Central memory CD8-positive, alpha-beta T cell (primary cell): ENCODE measurements around the gene COQ2.
"Not testable (repeated sequence)": the region's sequence is repeated elsewhere in the genome, so short reads cannot be mapped to it uniquely, and the experiment has no call there.

Experiments used
- ATAC-seq: fragments of 150-1000 bp; cut with Tn5 transposase; replicated peaks from 2 replicates; pipeline ENCODE4 v1.10.0; 2022; ENCODE audit warnings: mild to moderate bottlenecking, moderate FRiP score, moderate number of reproducible peaks; ENCODE audit not compliant: poor library complexity, severe bottlenecking; ENCODE audit errors: extremely low read depth
- DNase-seq, 2 donors: peaks; one replicate each; pipeline ENCODE4 v3.0.0; 2021; ENCODE audit warnings: low spot score in 2 of 2
- H3K27ac Mint-ChIP-seq: one replicate; pipeline ENCODE4 v1.8.0; 2022; ENCODE audit warnings: low read depth, mild to moderate bottlenecking, moderate library complexity, mixed read lengths
- H3K27me3 Mint-ChIP-seq: one replicate; pipeline ENCODE4 v1.8.0; 2022; ENCODE audit warnings: mixed read lengths
- H3K36me3 Mint-ChIP-seq: one replicate; pipeline ENCODE4 v1.8.0; 2022; ENCODE audit warnings: mild to moderate bottlenecking, moderate library complexity, mixed read lengths; ENCODE audit not compliant: insufficient read depth
- H3K4me1 Mint-ChIP-seq: one replicate; pipeline ENCODE4 v1.8.0; 2022; ENCODE audit warnings: mixed read lengths
- H3K4me3 Mint-ChIP-seq: one replicate; pipeline ENCODE4 v1.8.0; 2022; ENCODE audit warnings: mild to moderate bottlenecking, moderate library complexity, mixed read lengths
- H3K9me3 Mint-ChIP-seq: one replicate; pipeline ENCODE4 v1.8.0; 2022; ENCODE audit warnings: mixed read lengths

Gene COQ2

DNA sequence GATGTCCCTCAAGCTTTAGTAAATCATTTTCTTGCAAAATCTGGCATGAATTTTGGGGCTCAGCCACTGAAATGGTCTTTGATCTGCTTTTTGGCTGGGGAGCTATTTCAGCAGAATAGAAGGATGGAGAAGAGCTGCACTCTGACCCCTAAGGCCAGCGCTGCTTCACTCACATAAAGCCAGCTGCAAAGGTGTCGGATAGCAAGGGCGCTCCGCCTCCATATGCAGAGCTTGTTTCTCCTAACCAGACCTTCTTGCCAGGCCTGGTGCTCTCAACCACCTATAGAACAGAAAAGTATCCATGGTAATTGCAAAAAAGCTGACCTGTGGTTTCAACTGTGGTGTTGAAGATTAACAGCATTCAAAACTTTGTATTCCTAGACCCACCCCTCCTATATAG lies 24.1 kb upstream of the COQ2 start:
- H3K4me1 Mint-ChIP-seq = no peaks in the 10 kb centered on the region
- H3K27ac Mint-ChIP-seq = no peak overlapping the region
- ATAC-seq (no peak), DNase-seq (no peak)
- no peaks in the 10 kb centered on the region for H3K9me3 Mint-ChIP-seq
- peaks cover 12% of the 10 kb centered on the region for H3K36me3 Mint-ChIP-seq
- H3K4me3 Mint-ChIP-seq = no peak overlapping the region
- H3K27me3 Mint-ChIP-seq = no peaks in the 10 kb centered on the region

DNA sequence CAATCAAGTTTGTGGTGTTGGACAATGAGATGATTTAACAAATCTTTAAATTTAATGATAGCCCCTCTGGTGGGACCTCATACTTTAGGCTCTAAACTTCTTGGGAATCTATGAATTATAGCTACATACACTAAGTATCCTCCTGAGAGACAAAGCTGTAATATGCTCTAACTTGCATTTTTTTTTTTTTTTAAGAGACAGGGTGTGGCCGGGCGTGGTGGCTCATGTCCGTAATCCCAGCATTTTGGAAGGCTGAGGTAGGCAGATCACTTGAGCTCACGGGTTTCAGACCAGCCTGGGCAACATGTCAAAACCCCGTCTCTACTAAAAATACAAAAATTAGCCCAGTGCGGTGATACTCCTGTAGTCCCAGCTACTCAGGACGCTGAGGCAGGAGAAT lies 23.3 kb upstream of the COQ2 start:
- no peaks in the 10 kb centered on the region for H3K4me1 Mint-ChIP-seq
- no peaks in the 10 kb centered on the region for H3K9me3 Mint-ChIP-seq
- no peak overlapping the region for H3K27ac Mint-ChIP-seq
- H3K4me3 Mint-ChIP-seq = no peak overlapping the region
- no peaks in the 10 kb centered on the region for H3K27me3 Mint-ChIP-seq
- DNase-seq (no peak), ATAC-seq (no peak)
- peaks cover 14% of the 10 kb centered on the region for H3K36me3 Mint-ChIP-seq

DNA sequence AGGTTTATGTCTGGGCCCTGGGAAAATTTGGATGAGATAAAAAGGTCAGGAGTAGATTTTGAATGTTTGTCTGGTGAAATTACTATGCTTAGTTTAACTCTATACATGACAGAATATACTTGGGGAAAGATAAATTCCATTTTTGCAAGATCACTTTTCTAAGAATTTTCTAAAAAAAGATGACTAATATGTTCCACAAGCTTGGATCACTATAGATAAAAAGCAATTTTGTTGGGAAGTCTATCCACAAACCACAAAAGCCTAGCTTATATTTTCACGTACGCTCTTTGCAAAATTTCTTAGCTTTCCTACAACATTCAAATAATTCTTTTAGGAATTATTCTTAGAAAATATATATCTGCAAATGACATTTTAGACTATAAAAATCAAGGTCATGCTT lies 20.6 kb upstream of the COQ2 start:
- ATAC-seq (no peak), DNase-seq (no peak)
- Mint-ChIP-seq H3K27me3 (no peaks in the 10 kb centered on the region), H3K36me3 (peaks cover 9% of the 10 kb centered on the region), H3K4me1 (no peaks in the 10 kb centered on the region), H3K27ac (no peak overlapping the region), H3K9me3 (no peaks in the 10 kb centered on the region), H3K4me3 (no peak overlapping the region)

DNA sequence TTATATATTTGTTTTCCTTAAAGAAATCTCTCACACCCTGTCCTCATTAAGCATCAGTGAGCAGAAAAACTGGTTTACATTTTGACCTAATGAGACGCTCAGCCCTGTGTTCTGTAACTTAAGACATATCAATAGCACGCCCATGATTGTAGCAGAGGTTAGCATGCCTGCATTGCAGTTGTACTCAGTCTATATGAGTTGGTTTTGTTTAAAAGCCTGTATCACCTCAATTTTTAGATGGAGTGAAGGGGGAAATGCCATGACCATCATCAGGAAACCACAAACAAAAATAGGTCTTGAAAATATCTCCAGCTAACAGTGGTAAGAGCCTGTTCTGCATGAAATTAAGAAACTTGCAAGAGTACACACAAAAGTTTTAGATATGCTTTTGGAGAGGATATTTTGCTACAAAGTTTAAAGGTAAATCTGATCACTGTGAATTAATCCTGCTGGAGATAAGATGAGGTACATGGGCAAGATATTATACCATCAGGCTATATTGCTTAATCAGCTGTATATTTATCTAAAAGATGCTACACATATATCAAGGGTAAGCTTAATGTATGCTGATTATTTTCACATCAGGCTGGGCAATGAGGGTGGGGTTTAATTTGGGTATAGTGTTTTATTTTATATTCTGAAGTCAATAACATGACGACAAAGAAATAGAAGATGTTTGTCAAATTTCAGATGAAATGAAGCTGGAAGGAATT lies 13.1 kb upstream of the COQ2 start:
- ATAC-seq (peak; percentile 46), DNase-seq (no peak)
- Mint-ChIP-seq H3K4me3 (no peak overlapping the region), H3K36me3 (no peaks in the 10 kb centered on the region), H3K27ac (no peak overlapping the region), H3K9me3 (no peaks in the 10 kb centered on the region), H3K27me3 (no peaks in the 10 kb centered on the region), H3K4me1 (peaks cover 9% of the 10 kb centered on the region)

DNA sequence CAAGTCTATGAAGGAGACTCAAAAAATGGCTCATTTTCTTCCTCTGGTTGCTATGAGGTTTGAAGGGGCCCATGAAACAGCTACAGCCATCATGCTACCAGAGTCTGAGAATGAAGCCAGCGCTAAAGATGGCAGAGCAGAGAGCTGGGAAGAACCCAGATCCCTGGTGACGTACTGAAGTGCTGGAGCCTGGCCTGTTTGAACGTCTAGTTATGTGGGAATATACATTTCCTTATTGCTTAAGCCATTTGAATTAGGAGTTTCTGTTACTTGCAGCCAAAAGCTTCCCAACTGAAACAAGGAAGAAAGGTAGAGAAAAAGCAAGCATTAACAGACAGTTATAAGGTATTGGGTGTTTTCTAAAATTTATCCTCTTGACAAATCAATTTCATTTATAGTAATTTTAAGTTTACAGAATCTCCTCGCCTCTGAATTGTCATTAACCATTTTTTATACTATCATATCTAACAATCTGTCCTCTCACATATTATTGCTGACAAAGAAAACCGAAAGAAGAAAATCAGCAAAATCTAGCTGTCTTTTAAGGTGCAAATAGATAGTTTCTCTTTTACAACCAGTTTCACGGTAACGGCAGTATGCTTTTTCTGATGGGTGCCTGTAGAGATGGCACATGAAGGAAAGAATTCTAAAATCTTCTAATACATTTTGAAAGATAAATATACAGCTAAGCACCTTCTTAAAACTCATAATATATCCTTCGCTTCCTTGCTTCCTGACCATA lies 8.9 kb upstream of the COQ2 start:
- Mint-ChIP-seq H3K4me3 (no peak overlapping the region), H3K4me1 (peaks cover 9% of the 10 kb centered on the region), H3K9me3 (no peaks in the 10 kb centered on the region), H3K27ac (no peak overlapping the region), H3K36me3 (no peaks in the 10 kb centered on the region), H3K27me3 (no peaks in the 10 kb centered on the region)
- DNase-seq (no peak), ATAC-seq (no peak)

DNA sequence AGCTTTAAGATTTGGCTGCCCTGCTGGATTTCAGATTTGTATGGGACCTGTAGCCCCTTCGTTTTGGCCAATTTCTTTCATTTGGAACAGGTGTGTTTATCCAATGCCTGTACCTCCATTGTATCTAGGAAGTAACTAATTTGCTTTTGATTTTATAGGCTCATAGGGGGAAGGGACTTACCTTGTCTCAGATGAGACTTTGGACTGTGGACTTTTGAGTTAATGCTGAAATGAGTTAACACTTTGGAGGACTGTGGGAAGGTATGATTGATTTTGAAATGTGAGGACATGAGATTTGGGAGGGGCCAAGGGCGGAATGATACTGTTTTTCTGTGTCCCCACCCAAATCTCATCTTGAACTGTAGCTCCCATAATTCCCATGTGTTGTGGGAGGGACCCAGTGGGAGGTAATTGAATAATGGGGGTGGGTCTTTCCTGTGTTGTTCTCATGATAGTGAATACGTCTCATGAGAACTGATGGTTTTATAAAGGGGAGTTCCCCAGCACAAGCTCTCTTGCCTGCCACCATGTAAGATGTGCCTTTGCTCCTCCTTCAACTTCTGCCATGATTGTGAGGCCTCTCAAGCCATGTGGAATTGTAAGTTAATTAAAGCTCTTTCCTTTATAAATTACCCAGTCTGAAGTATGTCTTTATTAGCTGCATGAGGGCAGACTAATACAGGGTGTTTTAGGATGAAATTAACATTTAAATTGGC lies 5.6 kb upstream of the COQ2 start:
- H3K4me3 Mint-ChIP-seq, H3K27ac Mint-ChIP-seq, H3K27me3 Mint-ChIP-seq, H3K4me1 Mint-ChIP-seq, H3K36me3 Mint-ChIP-seq, ATAC-seq, DNase-seq, H3K9me3 Mint-ChIP-seq: not testable (repeated sequence)

DNA sequence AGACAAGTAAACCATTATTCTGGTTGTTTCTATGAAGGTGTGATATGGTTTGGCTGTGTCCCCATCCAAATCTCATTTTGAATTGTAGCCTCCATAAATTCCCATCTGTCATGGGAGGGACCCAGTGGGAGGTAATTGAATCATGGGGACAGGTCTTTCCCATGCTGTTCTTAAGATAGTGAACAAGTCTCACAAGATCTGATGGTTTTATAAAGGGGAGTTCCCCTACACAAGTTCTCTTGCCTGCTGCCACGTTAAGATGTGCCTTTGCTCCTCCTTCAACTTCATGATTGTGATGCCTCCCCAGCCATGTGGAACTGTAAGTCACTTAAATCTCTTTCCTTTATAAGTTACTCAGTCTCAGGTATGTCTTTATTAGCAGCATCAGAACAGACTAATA lies 3.8 kb upstream of the COQ2 start:
- not testable (repeated sequence) for H3K27me3 Mint-ChIP-seq, H3K4me3 Mint-ChIP-seq, ATAC-seq, H3K9me3 Mint-ChIP-seq, H3K36me3 Mint-ChIP-seq, H3K27ac Mint-ChIP-seq, DNase-seq
- H3K4me1 Mint-ChIP-seq = peaks cover 15% of the 10 kb centered on the region

DNA sequence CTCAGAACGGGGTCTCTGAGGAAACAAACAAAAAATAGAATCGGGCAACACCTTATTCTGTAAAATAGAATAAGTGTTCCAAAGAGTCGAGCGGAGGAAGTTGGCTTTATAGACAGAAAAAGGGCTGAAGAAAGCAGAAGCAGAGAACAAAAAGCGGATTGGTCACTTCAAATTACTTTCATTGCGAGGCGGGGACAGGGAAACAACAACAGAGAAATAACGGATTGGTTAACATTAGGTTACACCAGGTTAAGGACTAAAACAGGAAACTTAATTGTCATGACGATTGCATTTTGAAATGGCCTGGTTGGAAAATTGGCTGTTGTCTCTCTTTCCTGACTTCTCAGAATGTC lies 433 bp upstream of the COQ2 start:
- DNase-seq (peak in 1 of 2 donors; percentile 18), ATAC-seq (peak; percentile 38)
- H3K27ac Mint-ChIP-seq = peak overlapping the region; percentile 98
- peaks cover 4% of the 10 kb centered on the region for H3K36me3 Mint-ChIP-seq
- no peaks in the 10 kb centered on the region for H3K9me3 Mint-ChIP-seq
- H3K4me3 Mint-ChIP-seq = peak overlapping the region; percentile 91
- H3K4me1 Mint-ChIP-seq = peaks cover 32% of the 10 kb centered on the region
- H3K27me3 Mint-ChIP-seq = no peaks in the 10 kb centered on the region

DNA sequence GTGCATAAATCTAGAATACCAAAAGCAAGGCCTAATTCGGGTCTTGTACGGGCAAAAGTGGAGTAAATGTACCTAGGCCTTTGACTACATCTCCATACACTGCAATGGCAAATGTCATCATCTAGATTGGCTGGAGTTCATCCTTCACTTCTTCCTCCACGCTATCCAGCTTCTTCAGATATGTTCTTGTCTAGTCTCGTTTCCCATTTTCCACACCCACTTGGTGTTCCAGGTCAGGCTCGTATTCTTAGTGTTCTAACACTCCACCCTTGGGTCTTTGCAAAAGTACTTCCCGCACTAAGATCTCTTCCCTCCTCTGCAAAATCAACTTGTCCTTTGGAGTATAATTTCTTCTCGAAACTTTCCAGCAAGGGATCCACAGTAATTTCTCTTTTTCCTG lies 1.4 kb downstream of the COQ2 start:
- Mint-ChIP-seq H3K4me1 (peaks cover 32% of the 10 kb centered on the region), H3K36me3 (peaks cover 7% of the 10 kb centered on the region), H3K27me3 (no peaks in the 10 kb centered on the region), H3K9me3 (no peaks in the 10 kb centered on the region), H3K27ac (peak overlapping the region; percentile 98), H3K4me3 (peak overlapping the region; percentile 91)
- no peak for DNase-seq
- no peak for ATAC-seq

DNA sequence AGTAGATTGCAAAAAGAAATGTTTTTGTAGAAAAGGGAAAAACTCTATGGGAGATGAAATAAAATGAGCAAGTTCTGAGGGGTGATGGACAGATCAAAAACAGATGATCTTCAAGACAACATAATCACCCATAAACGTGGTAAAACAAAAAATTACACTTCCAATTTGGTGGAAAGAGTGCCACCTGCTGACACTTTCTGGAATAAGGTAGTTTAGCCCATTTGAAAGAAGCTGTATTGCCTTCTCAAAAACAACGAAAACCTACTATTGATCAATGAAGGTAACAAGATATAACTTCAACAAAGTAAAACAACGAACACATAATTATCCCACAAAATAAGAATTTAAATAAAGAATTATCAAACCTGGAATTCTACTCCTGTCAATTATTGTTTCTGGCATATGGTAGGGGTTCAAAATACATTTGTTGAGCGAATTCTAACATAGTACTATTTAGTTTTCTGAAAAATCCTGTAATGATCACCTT lies 2.5 kb downstream of the COQ2 start:
- no peak overlapping the region for H3K4me3 Mint-ChIP-seq
- H3K9me3 Mint-ChIP-seq = no peaks in the 10 kb centered on the region
- ATAC-seq (no peak), DNase-seq (peak; percentile 32 to 53)
- peak overlapping the region; percentile 38 for H3K27ac Mint-ChIP-seq
- peaks cover 32% of the 10 kb centered on the region for H3K4me1 Mint-ChIP-seq
- peaks cover 7% of the 10 kb centered on the region for H3K36me3 Mint-ChIP-seq
- H3K27me3 Mint-ChIP-seq = no peaks in the 10 kb centered on the region

DNA sequence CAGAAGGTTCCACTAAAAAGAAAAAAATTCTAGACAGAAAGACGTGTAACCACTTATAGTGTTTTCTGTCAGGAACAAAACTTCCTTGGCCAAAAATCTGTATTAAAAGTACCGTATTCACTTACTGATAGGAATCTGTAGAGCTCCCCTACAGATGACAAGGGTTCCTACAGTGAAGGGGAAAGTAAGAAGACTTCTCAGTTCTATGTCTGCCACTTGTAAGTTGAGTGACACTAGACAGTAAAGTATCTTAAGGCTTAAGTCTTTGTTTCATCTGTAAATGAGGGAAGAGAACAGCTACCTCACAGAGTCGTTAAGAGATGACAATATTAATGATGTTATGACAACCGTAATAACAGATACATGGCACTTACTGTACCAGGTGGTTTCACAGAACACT lies 3.3 kb downstream of the COQ2 start:
- Mint-ChIP-seq H3K36me3 (peaks cover 7% of the 10 kb centered on the region), H3K9me3 (no peaks in the 10 kb centered on the region), H3K4me1 (peaks cover 36% of the 10 kb centered on the region), H3K27me3 (no peaks in the 10 kb centered on the region), H3K27ac (peak overlapping the region; percentile 38), H3K4me3 (no peak overlapping the region)
- ATAC-seq (no peak), DNase-seq (no peak)

DNA sequence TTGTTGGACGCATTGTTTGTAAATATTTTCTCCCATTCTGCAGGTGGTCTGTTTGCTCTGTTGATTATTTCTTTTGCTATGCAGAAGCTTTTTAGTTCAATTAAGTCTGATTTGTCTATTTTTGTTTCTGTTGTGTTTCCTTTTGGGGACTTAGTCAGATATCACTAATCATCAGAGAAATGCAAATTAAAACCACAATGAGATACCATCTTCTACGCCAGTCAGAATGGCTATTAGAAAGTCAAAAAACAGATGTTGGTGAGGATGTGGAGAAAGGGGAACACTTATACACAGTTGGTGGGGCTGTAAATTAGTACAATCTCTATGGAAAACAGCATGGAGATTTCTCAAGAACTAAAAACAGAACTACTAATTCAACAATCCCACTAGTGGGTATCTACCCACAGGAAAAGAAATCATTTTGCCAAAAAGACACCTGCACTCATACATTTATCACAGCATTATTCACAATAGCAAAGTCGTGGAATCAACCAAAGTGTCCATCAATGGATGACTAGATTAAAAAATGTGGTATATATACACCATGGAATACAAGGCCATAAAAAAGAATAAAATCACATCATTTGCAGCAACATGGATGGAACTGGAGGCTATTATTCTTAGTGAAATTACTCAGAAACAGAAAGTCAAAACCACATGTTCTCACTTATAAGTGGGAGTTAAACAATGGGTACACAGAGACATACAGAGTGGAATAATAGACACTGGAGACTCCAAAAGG lies 8.1 kb downstream of the COQ2 start:
- no peak for ATAC-seq
- Mint-ChIP-seq H3K27ac (no peak overlapping the region), H3K36me3 (peaks cover 4% of the 10 kb centered on the region), H3K9me3 (no peaks in the 10 kb centered on the region), H3K27me3 (no peaks in the 10 kb centered on the region), H3K4me1 (peaks cover 16% of the 10 kb centered on the region), H3K4me3 (no peak overlapping the region)
- DNase-seq = no peak
